Activated CD4-positive, CD25-positive, alpha-beta regulatory T cell treated with anti-CD3 and anti-CD28 coated beads, Interleukin-2, amount 50 U/mL, for 16 hours (primary cell): ENCODE data around the gene TSNAXIP1.
"Not testable (repeated sequence)": the region's sequence is repeated elsewhere in the genome, so short reads cannot be mapped to it uniquely, and the experiment has no call there.

Source experiments
- DNase-seq: peaks from one replicate; pipeline ENCODE4 v3.0.0-alpha.2; 2020; ENCODE audit warnings: low read depth, low spot score

The TSNAXIP1 gene

GRCh38 chr16:67858500-67858899 lies 51.8 kb downstream of the TSNAXIP1 start:
- no peak for DNase-seq

- no peak for DNase-seq
These were observed 54.1 kb downstream of the TSNAXIP1 start for GRCh38 chr16:67860589-67861398.

DNA sequence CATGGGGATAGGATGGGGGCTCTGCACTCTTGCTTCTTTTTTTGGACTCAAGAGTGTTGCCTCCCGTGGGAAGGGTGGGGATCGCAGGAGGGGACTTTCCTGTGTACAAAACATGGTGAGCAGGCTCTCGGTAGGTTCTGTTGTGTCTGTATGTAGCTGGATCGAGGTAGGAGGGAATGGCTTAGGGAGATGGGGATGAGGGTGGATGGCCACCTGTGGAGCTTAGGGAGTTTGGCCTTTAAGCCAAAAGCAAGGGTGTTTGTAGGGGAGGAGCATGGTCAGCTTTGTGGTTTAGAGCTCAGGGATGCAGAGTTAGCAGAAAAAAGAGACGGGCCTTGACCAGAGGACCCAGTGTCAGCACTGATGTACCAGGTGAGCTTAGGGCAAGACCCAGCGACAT lies 55.2 kb downstream of the TSNAXIP1 start:
- no peak for DNase-seq

- no peak for DNase-seq
These were observed 56.2 kb downstream of the TSNAXIP1 start for GRCh38 chr16:67862623-67863583.

- not testable (repeated sequence) for DNase-seq
These were observed 57.4 kb downstream of the TSNAXIP1 start for GRCh38 chr16:67864044-67864443.

DNA sequence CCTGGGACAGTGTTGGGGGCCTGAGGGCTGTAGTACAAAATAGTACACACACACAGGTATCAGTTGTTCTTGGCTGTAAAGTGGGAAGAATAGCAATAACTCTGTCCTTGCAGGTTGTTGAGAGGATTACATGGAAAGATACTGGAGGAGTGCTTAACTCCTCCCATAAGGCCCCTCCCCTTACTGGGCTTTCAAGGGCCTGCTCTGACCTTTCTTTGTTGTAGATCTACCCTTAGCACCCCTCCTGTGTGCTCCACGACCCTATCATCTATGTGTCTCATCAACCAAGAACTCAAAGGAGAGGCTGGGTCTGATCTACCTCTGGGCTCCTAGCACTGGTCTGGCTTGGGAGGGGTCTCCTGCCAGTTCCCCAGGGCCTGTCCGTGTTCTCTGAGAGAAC lies 57.9 kb downstream of the TSNAXIP1 start:
- no peak for DNase-seq

GRCh38 chr16:67865318-67865717 lies 58.6 kb downstream of the TSNAXIP1 start:
- no peak for DNase-seq

- DNase-seq, result no peak
These were observed 61.6 kb downstream of the TSNAXIP1 start for GRCh38 chr16:67868290-67868689.

GRCh38 chr16:67869653-67870052 lies 63.0 kb downstream of the TSNAXIP1 start:
- DNase-seq, result no peak

DNA sequence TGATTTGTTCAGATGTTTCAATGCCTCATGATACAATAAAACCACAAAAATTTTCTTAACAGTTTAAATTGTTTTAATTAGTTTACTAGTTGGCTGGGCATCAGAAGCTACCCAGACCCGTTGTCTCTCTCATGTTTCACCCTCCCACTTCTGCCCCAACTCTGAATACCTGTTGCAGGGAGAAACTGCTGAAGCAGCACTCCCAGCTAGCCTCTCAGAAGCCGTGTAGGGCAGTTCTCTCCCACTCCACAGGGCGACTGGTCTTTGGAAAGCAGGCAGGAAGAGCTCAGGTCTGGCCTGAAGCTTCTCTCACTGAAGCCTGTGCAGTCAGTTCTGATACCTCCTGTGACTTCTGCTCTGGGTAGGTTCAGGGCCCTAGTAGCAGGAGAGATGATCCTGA lies 64.6 kb downstream of the TSNAXIP1 start:
- no peak for DNase-seq

- no peak for DNase-seq
These were observed 65.5 kb downstream of the TSNAXIP1 start for GRCh38 chr16:67872131-67872630.

GRCh38 chr16:67872631-67873434 lies 66.1 kb downstream of the TSNAXIP1 start, which contains the start of gene EDC4:
Gene EDC4, plus strand, starts transcription at chr16:67873052. Its CDS starts 210 bp downstream, at chr16:67873262.
- peak; percentile 81 for DNase-seq

DNA sequence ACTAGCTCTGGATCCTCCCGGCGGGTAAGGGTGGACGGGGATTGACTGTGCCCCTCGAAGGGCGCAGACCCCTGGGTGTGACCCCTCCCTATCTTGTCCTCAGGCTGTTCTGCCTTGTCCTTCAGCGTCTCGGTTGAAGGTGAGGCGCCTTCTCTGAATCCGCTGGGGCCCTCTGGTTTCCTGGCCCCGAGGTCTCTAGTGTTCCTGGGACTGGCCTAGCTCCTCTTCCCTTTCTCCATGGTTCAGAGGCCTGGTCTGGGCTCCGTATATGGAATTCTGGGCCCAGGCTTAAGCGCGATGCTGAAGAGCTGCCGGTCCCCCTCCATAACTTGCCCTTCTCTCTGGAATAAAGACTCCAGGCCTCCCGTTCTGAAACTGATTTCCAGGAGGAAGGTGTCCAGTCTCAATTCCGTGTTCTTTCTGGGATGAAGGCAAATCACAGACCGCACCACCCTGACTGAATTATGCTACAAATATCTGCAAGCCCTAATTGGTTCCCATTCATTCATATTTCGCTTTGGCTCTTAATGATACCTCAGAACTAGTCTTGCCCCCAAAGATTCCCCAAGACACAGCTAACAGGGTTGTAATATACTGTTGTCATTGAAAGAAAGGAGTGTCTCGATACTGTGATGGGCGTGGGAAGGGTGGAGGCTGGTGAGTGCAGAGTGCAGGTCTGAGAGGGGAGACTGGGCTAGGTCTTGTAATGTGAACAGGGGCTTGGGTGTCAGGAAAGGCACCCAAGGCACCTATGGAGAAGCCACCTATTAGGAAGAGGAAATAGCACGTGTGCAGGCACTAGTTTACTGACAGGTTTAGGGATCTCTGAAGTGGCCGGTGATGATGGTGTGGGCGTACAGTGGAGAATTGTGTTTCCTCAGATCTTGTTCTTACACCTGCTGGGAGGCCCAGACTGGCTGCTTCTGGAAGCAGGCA lies 67.0 kb downstream of the TSNAXIP1 start:
- DNase-seq, result no peak

- DNase-seq, result no peak
These were observed 67.7 kb downstream of the TSNAXIP1 start for GRCh38 chr16:67874372-67874771.

GRCh38 chr16:67877064-67877463 lies 70.4 kb downstream of the TSNAXIP1 start:
- no peak for DNase-seq
